ENCODE results near the gene SNX17.

DNA sequence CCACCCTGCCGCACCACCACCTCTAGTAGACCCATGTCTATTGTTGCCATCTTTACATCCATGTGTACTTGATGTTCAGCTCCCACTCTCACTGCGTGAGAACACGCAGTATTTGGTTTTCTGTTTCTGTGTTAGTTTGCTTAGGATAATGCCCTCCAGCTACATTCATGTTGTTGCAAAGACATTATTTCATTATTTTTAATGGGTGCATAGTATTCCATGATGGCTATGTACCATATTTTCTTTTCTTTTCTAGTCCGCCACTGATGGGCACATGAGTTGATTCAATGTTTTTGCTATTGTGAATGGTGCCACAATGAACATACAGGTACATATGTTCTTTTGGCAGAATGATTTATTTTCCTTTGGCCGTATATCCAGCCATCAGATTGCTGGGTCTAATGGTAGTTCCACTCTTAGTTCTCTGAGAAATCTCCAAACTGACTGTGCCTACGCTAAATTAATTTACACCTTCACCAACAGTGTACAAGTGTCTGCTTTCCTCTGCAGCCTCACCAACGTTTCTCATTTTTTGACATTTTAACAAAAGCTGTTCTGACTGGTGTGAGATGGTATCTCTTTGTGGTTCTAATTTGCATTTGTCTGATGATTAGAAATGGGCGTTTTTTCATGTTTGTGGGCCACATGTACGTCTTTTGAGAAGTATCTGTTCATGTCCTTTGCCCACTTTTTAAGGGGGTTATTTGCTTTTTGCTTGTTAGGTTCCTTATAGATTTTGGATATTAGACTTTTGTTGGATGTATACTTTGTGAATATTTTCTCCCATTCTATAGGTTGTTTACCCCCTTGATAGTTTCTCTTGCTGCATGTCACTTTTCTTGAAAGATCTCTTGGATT is 20.6 kb downstream of the SNX17 start:
- TF ChIP-seq SIN3A (IDR thresholded peaks at IDR 0.05; ENCODE audit: borderline replicate concordance, insufficient read depth, low read depth, low read length) = no peak
- TF ChIP-seq, protein P1, sequence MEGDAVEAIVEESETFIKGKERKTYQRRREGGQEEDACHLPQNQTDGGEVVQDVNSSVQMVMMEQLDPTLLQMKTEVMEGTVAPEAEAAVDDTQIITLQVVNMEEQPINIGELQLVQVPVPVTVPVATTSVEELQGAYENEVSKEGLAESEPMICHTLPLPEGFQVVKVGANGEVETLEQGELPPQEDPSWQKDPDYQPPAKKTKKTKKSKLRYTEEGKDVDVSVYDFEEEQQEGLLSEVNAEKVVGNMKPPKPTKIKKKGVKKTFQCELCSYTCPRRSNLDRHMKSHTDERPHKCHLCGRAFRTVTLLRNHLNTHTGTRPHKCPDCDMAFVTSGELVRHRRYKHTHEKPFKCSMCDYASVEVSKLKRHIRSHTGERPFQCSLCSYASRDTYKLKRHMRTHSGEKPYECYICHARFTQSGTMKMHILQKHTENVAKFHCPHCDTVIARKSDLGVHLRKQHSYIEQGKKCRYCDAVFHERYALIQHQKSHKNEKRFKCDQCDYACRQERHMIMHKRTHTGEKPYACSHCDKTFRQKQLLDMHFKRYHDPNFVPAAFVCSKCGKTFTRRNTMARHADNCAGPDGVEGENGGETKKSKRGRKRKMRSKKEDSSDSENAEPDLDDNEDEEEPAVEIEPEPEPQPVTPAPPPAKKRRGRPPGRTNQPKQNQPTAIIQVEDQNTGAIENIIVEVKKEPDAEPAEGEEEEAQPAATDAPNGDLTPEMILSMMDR (IDR thresholded peaks at IDR 0.05) = no peak
- TF ChIP-seq TCF7L2 (IDR thresholded peaks at IDR 0.05; ENCODE audit: low read depth, low read length) = no peak
